H1 (cell line): ENCODE data around the gene PLP2. TPM values are rescaled to one million over a fixed set of nuclear protein-coding genes. Genes with fewer than 3 reads are reported as not detected.

Experiments used
- GABPA ChIP-seq: IDR thresholded peaks from 2 replicates; pipeline ENCODE4 v1.6.1; 2011; ENCODE audit warnings: mild to moderate bottlenecking, low read length, moderate library complexity, borderline replicate concordance; ENCODE audit not compliant: insufficient read depth
- polyA plus RNA-seq, 7 experiments: library from polyadenylated mRNA; depleted of rRNA in 3 of 7; stranded (reverse) in 5 of 7; unstranded in 2 of 7; fragments of >200 nt in 5 of 7; fragments of 200-250 nt in 2 of 7; gene quantifications; 1 replicate in 5 of 7; 2 replicates in 1 of 7; 4 replicates in 1 of 7; pipeline versions ENCODE4 v1.2.1 to v1.2.3, GENCODE V29; 2011 to 2013; ENCODE audit warnings: missing spikeins in 2 of 7, mixed read lengths in 2 of 7
- total RNA-seq: library from RNA; stranded (reverse); fragmentation: NEBNext Ultra II Directional; extraction: Animal tissue kit (Norgen Biotek cat#: 25700); gene quantifications from 2 replicates; pipeline ENCODE4 v1.2.1, GENCODE V29; 2021

The PLP2 gene
- total and polyA plus RNA-seq, 2 of the 8 experiments (the other 6 are each of a cell fraction or from before 2014, with no cell fraction given): 10.3 to 23.4 TPM

GRCh38 chrX:49157194-49157593 is 14.5 kb upstream of the PLP2 start (continued):
- TF ChIP-seq GABPA: no peak
